CD4-positive, alpha-beta T cell treated with Interferon alpha-2 for 1 hour (primary cell): ENCODE results near the gene DIP2C.
"Not testable (repeated sequence)": the region's sequence is repeated elsewhere in the genome, so short reads cannot be mapped to it uniquely, and the experiment has no call there.

Source experiments
- DNase-seq, 2 donors: peaks; one replicate each; pipeline ENCODE4 v3.0.0-alpha.2; 2020 to 2022

Gene DIP2C

GRCh38 chr10:287814-288213 lies 401.7 kb downstream of the DIP2C start:
- DNase-seq: no peak

GRCh38 chr10:287026-287709 lies 402.3 kb downstream of the DIP2C start:
- DNase-seq: no peak

DNA sequence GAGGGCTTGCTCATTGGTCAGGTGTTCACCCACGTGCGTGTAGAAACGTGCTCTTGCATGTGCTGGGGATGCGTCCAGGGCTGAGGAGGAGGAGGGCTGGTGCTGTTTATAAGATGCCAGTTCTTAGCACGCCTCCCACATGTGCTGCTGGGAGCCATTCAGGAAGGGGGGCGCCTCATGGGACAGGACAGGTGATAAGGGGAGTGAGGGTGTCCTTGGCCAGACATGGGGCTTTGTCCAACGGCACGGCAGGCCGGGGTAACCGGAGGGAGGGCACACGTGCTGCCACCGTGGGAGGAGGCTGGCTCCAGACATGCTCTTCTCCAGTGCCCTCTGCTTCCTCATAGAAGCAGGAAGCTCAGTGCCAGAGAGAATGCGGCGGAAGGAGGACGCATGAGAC lies 404.3 kb downstream of the DIP2C start:
- no peak for DNase-seq

DNA sequence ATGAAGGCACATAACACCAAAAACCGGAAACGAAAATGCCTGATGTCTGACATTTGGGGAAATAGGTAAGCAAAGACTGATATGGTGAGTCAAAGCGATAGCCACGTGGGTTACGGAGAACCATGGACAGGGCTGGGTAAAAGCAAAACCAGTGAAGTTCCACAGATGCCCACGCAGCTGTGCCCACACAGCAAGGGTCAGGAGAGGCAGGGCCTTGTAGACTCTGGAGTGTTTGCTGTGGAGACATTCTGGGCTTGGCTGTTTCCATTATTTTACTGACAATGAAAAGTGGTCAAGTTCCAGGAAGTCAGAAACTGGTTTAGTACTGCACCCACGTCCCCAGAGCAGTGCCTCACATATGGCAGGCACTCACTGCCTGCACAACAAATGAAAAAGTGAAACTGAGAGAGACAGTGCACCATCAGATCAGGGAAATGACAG lies 405.5 kb downstream of the DIP2C start:
- DNase-seq: peak in 1 of 2 donors; percentile 23

DNA sequence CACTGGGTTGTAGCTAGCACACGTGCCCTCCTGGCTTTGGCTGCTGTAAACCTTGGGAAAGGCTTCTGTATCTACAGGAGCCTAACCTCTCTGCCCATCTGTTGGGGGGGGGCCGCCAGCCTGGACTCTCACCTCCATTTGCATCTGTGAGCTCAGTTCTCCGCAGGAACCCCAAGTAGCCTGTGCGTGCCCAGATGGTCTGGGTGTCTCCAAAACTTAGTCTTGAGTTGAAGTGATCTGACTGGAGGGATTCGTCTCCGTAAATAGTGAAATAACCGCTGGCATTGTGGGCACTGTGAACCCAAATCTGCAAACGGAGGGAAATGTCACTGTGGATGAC lies 406.4 kb downstream of the DIP2C start:
- no peak for DNase-seq

GRCh38 chr10:282294-283139 lies 407.0 kb downstream of the DIP2C start:
- DNase-seq: no peak

- DNase-seq: no peak
These were observed 409.8 kb downstream of the DIP2C start for GRCh38 chr10:279655-280054.

GRCh38 chr10:279232-279631 lies 410.2 kb downstream of the DIP2C start:
- no peak for DNase-seq

- DNase-seq: no peak
These were observed 410.8 kb downstream of the DIP2C start for GRCh38 chr10:278707-279106.

DNA sequence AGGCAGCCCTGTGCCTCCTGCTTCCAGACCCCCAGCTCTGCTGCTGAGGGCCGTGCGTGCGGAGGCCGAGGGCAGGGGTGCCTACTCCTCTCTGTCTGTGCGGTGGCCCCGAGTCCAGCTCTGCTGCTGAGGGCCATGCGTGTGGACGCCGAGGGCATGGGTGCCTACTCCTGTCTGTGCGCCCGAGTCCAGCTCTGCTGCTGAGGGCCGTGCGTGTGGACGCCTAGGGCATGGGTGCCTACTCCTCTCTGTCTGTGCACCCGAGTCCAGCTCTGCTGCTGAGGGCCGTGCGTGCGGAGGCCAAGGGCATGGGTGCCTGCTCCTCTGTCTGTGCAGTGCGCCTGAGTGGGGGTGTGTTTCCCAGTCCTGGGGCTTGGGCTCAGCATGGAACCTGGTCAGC lies 411.5 kb downstream of the DIP2C start:
- DNase-seq: no peak

DNA sequence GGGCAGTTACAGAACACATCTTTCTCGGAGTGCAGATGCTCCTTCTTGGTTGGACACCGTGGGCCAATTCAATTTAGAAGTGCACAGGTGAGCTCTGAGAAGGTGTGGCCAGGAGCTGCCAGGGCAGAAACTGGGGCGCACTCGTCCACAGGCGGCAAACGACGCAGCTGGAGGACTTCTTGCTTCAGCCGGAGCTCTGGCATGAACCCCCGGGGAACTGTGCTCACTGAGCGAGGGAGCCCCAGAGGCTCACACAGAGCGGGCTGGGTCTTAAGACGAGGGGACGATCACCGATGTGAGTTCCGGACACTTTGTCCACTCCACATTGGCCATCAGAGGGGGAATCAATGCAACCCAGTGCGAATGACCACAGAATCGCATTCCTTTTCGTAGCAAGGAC lies 413.8 kb downstream of the DIP2C start:
- no peak for DNase-seq

DNA sequence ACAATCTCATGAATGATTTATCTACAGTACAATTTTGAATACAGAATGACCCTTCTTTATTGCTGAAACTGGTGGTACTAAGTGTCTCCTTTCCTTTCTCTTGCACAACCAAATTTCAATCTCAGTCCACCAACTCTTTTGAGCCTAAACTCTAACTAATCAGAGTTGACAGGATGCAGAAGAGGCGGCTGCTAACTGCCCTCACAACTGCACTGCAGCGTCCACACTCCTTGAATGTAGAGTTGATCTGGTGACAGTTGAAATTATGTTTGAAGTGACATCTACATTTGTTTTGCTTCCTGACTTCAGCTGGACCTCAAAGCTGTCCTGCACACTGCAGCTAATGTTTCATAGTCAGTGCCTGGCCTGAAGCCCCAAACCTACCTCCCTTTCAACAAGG lies 414.6 kb downstream of the DIP2C start:
- no peak for DNase-seq

GRCh38 chr10:273088-273487 lies 416.4 kb downstream of the DIP2C start:
- no peak for DNase-seq

- no peak for DNase-seq
These were observed 417.7 kb downstream of the DIP2C start for GRCh38 chr10:271722-272121.

DNA sequence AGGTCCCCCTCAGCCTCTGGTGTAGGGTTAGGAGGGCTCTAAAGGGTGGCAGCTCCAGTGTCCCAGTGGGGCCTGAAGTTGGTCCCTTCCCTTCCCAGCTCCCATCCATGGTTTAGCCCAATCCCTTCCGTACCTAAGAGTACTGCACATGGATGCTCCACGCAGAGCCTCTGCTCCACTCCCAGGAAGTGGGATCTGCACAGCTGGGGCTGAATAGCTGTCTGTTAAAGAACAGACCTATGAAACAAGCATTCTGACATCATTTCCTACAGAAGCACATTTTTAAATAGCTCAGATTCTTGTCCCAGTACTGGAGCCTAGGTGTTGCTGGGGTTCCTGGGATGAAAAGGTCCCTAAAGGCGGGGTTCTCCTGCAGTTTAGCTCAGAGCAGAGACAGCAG lies 418.3 kb downstream of the DIP2C start:
- no peak for DNase-seq

- DNase-seq: no peak
These were observed 419.9 kb downstream of the DIP2C start for GRCh38 chr10:269440-270074.

DNA sequence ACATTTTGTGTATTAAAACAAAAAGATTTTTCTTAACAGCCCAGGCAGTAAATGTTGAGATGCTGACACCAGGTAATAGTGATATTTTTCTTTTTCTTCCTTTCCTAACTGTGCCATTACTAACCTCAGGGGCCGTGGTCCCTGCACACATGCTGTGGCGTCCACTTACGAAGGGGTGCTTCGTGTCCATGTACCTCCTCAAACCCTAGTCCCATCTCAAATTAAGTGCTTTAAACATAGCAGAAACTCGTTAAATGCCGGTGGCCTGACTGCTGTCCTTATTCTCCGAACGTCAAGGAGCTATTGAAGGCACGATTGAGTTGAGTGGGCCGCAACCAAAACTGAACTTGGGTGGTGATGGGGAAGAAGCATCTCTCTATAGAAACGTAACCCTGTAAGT lies 421.8 kb downstream of the DIP2C start:
- no peak for DNase-seq

DNA sequence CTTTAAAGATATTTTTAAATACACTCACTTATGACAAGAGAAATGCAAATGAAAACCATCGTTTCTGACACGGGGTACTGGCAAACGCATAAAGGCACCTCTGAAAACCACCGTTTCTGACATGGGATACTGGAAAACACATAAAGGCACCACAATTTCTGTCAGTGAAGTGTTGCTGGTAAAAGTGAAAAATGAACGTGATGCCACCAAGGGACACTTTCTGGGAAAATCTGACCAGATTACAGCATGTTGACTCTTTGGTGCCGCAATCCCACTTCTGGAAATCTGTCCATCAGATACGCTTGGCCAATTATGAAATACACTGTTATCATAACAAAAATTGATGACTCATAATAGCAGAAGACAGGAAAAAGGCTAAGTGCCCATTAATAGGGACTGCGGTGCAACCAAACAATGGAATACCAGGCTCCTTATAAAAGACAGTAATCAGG lies 422.5 kb downstream of the DIP2C start:
- no peak for DNase-seq

DNA sequence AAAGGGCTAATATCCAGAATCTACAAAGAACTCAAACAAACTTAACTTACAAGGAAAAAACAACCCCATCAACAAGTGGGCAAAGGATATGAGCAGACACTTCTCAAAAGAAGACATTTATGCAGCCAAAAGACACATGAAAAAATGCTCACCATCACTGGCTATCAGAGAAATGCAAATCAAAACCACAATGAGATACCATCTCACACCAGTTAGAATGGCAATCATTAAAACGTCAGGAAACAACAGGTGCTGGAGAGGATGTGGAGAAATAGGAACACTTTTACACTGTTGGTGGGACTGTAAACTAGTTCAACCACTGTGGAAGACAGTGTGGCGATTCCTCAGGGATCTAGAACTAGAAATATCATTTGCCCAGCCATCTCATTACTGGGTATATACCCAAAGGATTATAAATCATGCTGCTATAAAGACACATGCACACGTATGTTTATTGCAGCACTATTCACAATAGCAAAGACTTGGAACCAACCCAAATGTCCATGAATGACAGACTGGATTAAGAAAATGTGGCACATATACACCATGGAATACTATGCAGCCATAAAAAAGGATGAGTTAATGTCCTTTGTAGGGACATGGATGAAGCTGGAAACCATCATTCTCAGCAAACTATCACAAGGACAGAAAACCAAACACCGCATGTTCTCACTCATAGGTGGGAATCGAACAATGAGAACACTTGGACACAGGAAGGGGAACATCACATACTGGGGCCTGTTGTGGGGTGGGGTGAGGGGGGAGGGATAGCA lies 423.5 kb downstream of the DIP2C start:
- DNase-seq: not testable (repeated sequence)

DNA sequence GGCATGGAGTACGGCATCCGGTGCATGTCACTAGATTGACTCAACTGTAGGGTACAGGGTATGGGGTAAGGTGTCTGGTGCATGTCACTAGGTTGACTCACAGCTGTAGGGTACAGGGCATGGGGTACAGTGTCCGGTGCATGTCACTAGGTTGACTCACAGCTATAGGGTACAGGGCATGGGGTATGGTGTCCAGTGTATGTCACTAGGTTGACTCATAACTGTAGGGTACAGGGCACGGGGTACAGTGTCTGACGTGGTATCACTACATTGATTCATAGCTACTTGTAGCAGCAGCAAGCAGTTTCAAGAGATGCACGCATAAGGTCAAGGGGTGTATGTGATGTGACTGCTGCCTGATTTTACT lies 424.4 kb downstream of the DIP2C start:
- DNase-seq: not testable (repeated sequence)

- DNase-seq: not testable (repeated sequence)
These were observed 425.1 kb downstream of the DIP2C start for GRCh38 chr10:264160-265073.

GRCh38 chr10:260819-261429 lies 428.5 kb downstream of the DIP2C start:
- DNase-seq: no peak
